ENCODE data around the gene PCDHA2.
"Not testable (repeated sequence)": the region's sequence is repeated elsewhere in the genome, so short reads cannot be mapped to it uniquely, and the experiment has no call there.

Gene PCDHA2

DNA sequence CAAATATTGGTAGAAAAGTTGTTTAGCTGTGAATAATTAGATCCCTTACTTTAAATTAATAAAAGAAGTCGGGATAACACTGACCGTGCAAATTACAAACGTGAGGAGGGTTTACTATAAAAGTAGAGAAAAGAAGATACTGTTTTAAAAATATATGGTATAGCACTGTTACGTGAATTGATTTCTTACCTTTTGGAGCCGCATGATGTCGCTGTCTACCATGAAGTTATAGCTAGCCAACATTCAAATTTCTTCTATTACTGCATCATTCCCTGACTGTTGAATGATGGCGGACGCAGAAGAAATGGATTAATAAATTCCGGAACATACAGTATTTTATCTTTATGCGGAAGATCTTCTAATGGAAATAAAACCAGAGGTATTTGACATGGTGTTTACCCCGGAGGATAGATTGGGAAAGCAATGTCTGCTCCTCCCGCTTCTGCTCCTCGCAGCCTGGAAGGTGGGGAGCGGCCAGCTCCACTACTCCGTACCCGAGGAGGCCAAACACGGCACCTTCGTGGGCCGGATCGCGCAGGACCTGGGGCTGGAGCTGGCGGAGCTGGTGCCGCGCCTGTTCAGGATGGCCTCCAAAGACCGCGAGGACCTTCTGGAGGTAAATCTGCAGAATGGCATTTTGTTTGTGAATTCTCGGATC is 33.2 kb downstream of the PCDHA2 start, which contains the start of gene PCDHA6:
Gene PCDHA6 (plus strand): TSS at position 257 of the 658 bp plus-strand sequence. CDS start 132 bp downstream, at position 389.
- Histone ChIP-seq H3K27me3 (ENCODE audit: control insufficient read depth, insufficient read depth, low read length) (no peaks in the 10 kb centered on the region), H3K4me1 (ENCODE audit: control insufficient read depth, insufficient read depth, low read length) (no peaks in the 10 kb centered on the region), H3K27ac (ENCODE audit: low read depth, low read length) (no peak within 1 kb of the TSS), H3K4me3 (ENCODE audit: low read length) (no peak within 1 kb of the TSS), H3K9ac (ENCODE audit: low read length) (no peak within 1 kb of the TSS), H3K36me3 (ENCODE audit: control insufficient read depth, insufficient read depth, low read length) (no peaks in the 10 kb centered on the region)

DNA sequence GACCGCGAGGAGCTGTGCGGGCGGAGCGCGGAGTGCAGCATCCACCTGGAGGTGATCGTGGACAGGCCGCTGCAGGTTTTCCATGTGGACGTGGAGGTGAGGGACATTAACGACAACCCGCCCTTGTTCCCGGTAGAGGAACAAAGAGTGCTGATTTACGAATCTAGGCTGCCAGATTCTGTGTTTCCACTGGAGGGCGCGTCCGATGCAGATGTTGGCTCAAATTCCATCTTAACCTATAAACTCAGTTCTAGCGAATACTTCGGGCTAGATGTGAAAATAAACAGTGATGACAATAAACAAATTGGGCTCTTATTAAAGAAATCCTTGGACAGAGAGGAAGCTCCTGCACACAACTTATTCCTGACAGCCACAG is 33.7 kb downstream of the PCDHA2 start:
- H3K36me3 ChIP-seq (ENCODE audit: control insufficient read depth, insufficient read depth, low read length), result no peaks in the 10 kb centered on the region
- no peak overlapping the region for H3K4me3 ChIP-seq (ENCODE audit: low read length)
- H3K27ac ChIP-seq (ENCODE audit: low read depth, low read length), result no peak overlapping the region
- no peak overlapping the region for H3K9ac ChIP-seq (ENCODE audit: low read length)
- no peaks in the 10 kb centered on the region for H3K4me1 ChIP-seq (ENCODE audit: control insufficient read depth, insufficient read depth, low read length)
- H3K27me3 ChIP-seq (ENCODE audit: control insufficient read depth, insufficient read depth, low read length), result no peaks in the 10 kb centered on the region

DNA sequence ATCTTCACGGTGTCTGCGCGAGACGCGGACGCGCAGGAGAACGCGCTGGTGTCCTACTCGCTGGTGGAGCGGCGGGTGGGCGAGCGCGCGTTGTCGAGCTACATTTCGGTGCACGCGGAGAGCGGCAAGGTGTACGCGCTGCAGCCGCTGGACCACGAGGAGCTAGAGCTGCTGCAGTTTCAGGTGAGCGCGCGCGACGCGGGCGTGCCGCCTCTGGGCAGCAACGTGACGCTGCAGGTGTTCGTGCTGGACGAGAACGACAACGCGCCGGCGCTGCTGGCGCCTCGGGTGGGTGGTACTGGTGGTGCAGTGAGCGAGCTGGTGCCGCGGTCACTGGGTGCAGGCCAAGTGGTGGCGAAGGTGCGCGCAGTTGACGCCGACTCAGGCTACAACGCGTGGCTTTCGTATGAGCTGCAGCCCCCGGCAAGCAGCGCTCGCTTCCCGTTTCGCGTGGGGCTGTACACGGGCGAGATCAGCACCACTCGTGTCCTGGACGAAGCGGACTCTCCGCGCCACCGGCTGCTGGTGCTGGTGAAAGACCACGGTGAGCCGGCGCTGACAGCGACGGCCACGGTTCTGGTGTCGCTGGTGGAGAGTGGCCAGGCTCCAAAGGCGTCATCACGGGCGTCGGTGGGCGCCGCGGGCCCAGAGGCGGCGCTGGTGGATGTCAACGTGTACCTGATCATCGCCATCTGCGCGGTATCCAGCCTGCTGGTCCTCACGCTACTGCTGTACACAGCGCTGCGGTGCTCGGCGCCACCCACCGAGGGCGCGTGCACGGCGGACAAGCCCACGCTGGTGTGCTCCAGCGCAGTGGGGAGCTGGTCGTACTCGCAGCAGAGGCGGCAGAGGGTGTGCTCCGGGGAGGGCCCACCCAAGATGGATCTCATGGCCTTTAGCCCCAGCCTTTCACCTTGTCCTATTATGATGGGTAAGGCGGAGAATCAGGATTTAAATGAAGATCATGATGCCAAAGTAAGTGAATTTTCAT is 35.2 kb downstream of the PCDHA2 start:
- not testable (repeated sequence) for H3K4me1 ChIP-seq (ENCODE audit: control insufficient read depth, insufficient read depth, low read length); H3K4me3 ChIP-seq (ENCODE audit: low read length); H3K27ac ChIP-seq (ENCODE audit: low read depth, low read length); H3K36me3 ChIP-seq (ENCODE audit: control insufficient read depth, insufficient read depth, low read length); H3K9ac ChIP-seq (ENCODE audit: low read length); H3K27me3 ChIP-seq (ENCODE audit: control insufficient read depth, insufficient read depth, low read length)

DNA sequence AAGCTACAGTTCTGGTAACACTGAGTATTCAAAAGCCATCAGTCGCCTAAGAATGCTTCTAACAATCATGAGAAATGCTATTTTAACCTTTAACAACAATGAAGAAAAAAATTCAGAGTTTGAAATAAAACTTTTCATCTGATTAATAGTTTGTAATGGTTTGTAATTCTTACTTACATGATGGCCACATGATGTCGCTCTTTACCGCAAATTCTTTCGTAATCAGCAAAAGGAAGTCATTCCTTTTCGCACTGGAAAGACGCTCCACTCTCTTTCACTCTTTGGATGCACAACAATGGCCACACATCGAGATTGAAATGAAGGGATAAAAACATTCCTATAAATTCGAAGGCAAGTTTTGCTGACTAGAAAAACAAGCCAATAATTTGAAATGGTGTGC is 39.3 kb downstream of the PCDHA2 start, which contains the start of gene PCDHA7:
Gene PCDHA7 (plus strand): TSS at position 277 of the 400 bp plus-strand sequence. CDS start 115 bp downstream, at position 392.
- H3K9ac ChIP-seq (ENCODE audit: low read length), result no peak within 1 kb of the TSS
- no peak within 1 kb of the TSS for H3K4me3 ChIP-seq (ENCODE audit: low read length)
- no peaks in the 10 kb centered on the region for H3K4me1 ChIP-seq (ENCODE audit: control insufficient read depth, insufficient read depth, low read length)
- no peaks in the 10 kb centered on the region for H3K36me3 ChIP-seq (ENCODE audit: control insufficient read depth, insufficient read depth, low read length)
- H3K27me3 ChIP-seq (ENCODE audit: control insufficient read depth, insufficient read depth, low read length), result peaks cover 2% of the 10 kb centered on the region
- no peak within 1 kb of the TSS for H3K27ac ChIP-seq (ENCODE audit: low read depth, low read length)

DNA sequence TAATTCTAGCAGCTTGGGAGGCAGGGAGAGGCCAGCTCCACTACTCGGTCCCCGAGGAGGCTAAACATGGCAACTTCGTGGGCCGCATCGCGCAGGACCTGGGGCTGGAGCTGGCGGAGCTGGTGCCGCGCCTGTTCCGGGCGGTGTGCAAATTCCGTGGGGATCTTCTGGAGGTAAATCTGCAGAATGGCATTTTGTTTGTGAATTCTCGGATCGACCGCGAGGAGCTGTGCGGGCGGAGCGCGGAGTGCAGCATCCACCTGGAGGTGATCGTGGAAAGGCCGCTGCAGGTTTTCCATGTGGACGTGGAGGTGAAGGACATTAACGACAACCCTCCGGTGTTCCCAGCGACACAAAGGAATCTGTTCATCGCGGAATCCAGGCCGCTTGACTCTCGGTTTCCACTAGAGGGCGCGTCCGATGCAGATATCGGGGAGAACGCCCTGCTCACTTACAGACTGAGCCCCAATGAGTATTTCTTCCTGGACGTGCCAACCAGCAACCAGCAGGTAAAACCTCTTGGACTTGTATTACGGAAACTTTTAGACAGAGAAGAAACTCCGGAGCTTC is 39.9 kb downstream of the PCDHA2 start:
- H3K4me3 ChIP-seq (ENCODE audit: low read length); H3K9ac ChIP-seq (ENCODE audit: low read length); H3K4me1 ChIP-seq (ENCODE audit: control insufficient read depth, insufficient read depth, low read length); H3K27ac ChIP-seq (ENCODE audit: low read depth, low read length); H3K36me3 ChIP-seq (ENCODE audit: control insufficient read depth, insufficient read depth, low read length); H3K27me3 ChIP-seq (ENCODE audit: control insufficient read depth, insufficient read depth, low read length): not testable (repeated sequence)

DNA sequence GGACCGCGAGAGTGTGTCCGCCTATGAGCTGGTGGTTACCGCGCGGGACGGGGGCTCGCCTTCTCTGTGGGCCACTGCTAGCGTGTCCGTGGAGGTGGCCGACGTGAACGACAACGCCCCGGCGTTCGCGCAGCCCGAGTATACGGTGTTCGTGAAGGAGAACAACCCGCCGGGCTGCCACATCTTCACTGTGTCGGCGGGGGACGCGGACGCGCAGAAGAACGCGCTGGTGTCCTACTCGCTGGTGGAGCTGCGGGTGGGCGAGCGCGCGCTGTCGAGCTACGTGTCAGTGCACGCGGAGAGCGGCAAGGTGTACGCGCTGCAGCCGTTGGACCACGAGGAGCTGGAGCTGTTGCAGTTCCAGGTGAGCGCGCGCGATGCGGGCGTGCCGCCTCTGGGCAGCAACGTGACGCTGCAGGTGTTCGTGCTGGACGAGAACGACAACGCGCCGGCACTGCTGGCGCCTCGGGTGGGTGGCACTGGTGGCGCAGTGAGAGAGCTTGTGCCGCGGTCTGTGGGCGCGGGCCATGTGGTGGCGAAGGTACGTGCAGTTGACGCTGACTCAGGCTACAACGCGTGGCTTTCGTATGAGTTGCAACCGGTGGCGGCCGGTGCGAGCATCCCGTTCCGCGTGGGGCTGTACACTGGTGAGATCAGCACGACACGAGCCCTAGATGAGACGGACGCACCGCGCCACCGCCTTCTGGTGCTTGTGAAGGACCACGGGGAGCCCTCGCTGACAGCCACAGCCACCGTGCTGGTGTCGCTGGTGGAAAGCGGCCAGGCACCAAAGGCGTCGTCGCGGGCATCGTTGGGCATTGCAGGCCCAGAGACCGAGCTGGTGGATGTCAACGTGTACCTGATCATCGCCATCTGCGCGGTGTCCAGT is 41.2 kb downstream of the PCDHA2 start:
- H3K27ac ChIP-seq (ENCODE audit: low read depth, low read length), result no peak overlapping the region
- peaks cover 2% of the 10 kb centered on the region for H3K27me3 ChIP-seq (ENCODE audit: control insufficient read depth, insufficient read depth, low read length)
- H3K4me3 ChIP-seq (ENCODE audit: low read length), result no peak overlapping the region
- no peaks in the 10 kb centered on the region for H3K36me3 ChIP-seq (ENCODE audit: control insufficient read depth, insufficient read depth, low read length)
- H3K9ac ChIP-seq (ENCODE audit: low read length), result no peak overlapping the region
- H3K4me1 ChIP-seq (ENCODE audit: control insufficient read depth, insufficient read depth, low read length), result no peaks in the 10 kb centered on the region

DNA sequence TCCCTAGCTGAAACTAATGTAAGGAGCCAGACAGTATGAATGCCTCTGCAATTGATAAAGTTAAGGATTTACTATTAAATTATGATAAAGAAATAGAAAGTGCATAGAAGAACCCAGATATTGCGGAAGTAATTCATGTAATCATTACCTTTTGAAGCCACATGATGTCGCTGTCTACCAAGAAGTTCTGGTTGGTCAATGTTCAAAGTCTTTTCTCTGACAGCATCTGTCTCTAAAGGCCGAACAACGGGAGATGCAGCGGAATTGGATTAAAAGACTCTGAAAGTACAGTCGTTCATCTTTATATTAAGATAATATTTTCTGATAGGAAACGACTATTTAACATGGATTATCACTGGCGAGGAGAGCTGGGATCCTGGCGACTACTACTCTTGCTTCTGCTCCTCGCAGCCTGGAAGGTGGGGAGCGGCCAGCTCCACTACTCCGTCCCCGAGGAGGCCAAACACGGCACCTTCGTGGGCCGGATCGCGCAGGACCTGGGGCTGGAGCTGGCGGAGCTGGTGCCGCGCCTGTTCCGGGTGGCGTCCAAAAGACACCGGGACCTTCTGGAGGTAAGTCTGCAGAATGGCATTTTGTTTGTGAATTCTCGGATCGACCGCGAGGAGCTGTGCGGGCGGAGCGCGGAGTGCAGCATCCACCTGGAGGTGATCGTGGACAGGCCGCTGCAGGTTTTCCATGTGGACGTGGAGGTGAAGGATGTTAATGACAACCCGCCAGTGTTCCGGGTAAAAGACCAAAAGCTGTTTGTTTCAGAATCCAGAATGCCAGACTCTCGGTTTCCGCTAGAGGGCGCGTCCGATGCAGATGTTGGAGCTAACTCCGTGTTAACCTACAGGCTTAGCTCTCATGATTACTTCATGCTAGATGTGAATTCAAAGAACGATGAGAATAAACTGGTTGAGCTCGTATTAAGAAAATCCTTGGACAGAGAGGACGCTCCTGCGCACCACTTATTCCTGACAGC is 46.6 kb downstream of the PCDHA2 start, which contains the start of gene PCDHA8:
Gene PCDHA8 (plus strand): TSS at position 210 of the 985 bp plus-strand sequence. CDS start 135 bp downstream, at position 345.
- Histone ChIP-seq H3K9ac (ENCODE audit: low read length) (no peak within 1 kb of the TSS), H3K27me3 (ENCODE audit: control insufficient read depth, insufficient read depth, low read length) (peaks cover 1% of the 10 kb centered on the region), H3K36me3 (ENCODE audit: control insufficient read depth, insufficient read depth, low read length) (no peaks in the 10 kb centered on the region), H3K27ac (ENCODE audit: low read depth, low read length) (no peak within 1 kb of the TSS), H3K4me1 (ENCODE audit: control insufficient read depth, insufficient read depth, low read length) (no peaks in the 10 kb centered on the region), H3K4me3 (ENCODE audit: low read length) (no peak within 1 kb of the TSS)

DNA sequence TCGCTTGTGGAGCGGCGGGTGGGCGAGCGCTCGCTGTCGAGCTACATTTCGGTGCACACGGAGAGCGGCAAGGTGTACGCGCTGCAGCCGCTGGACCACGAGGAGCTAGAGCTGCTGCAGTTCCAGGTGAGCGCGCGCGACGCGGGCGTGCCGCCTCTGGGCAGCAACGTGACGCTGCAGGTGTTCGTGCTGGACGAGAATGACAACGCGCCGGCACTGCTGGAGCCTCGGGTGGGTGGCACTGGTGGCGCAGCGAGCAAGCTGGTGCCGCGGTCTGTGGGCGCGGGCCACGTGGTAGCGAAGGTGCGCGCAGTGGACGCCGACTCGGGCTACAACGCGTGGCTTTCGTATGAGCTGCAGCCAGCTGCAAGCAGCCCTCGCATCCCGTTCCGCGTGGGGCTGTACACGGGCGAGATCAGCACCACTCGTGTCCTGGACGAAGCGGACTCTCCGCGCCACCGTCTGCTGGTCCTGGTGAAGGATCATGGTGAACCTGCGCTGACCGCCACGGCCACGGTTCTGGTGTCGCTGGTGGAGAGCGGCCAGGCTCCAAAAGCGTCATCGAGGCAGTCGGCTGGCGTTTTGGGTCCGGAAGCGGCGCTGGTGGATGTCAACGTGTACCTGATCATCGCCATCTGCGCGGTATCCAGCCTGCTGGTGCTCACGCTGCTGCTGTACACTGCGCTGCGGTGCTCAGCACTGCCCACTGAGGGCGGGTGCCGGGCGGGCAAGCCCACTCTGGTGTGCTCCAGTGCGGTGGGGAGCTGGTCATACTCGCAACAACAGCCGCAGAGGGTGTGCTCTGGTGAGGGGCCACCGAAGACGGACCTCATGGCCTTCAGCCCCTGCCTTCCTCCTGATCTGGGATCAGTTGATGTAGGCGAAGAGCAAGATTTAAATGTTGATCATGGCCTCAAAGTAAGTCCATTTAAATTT is 48.4 kb downstream of the PCDHA2 start:
- Histone ChIP-seq H3K9ac (ENCODE audit: low read length) (no peak overlapping the region), H3K4me1 (ENCODE audit: control insufficient read depth, insufficient read depth, low read length) (no peaks in the 10 kb centered on the region), H3K36me3 (ENCODE audit: control insufficient read depth, insufficient read depth, low read length) (no peaks in the 10 kb centered on the region), H3K27me3 (ENCODE audit: control insufficient read depth, insufficient read depth, low read length) (no peaks in the 10 kb centered on the region), H3K4me3 (ENCODE audit: low read length) (no peak overlapping the region), H3K27ac (ENCODE audit: low read depth, low read length) (no peak overlapping the region)
